Measurements from ENCODE around the gene GATC.

GRCh38 chr12:120437735-120438494 lies 8.3 kb upstream of the GATC start, which contains the start of gene COX6A1:
- TF ChIP-seq, protein P1, sequence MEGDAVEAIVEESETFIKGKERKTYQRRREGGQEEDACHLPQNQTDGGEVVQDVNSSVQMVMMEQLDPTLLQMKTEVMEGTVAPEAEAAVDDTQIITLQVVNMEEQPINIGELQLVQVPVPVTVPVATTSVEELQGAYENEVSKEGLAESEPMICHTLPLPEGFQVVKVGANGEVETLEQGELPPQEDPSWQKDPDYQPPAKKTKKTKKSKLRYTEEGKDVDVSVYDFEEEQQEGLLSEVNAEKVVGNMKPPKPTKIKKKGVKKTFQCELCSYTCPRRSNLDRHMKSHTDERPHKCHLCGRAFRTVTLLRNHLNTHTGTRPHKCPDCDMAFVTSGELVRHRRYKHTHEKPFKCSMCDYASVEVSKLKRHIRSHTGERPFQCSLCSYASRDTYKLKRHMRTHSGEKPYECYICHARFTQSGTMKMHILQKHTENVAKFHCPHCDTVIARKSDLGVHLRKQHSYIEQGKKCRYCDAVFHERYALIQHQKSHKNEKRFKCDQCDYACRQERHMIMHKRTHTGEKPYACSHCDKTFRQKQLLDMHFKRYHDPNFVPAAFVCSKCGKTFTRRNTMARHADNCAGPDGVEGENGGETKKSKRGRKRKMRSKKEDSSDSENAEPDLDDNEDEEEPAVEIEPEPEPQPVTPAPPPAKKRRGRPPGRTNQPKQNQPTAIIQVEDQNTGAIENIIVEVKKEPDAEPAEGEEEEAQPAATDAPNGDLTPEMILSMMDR (IDR thresholded peaks at IDR 0.05): peak in 3 of 4 experiments; percentile 12 to 17 (median 14)
- peak in 1 of 2 donors; percentile 23 for TF ChIP-seq POLR2A (IDR thresholded peaks at IDR 0.05)
